Sigmoid colon (tissue), 7 donors: ENCODE results near the gene PACRG. TPM values are rescaled to one million over a fixed set of nuclear protein-coding genes. Genes with fewer than 3 reads are reported as not detected.

ENCODE experiments used
- DNase-seq: peaks from one replicate; pipeline ENCODE4 v3.0.0-alpha.2; 2019
- H3K27ac ChIP-seq, 4 donors: fragments of 200-600 bp; sonication (generic); one replicate each; pipeline ENCODE4 v1.5.1; 2016 to 2019; ENCODE audit warnings: mild to moderate bottlenecking in 1 of 4
- H3K27me3 ChIP-seq, 3 donors: fragments of 200-600 bp; sonication (generic); one replicate each; pipeline ENCODE4 v1.5.1; 2019; ENCODE audit warnings: mild to moderate bottlenecking in 1 of 3
- H3K36me3 ChIP-seq, 4 donors: fragments of 200-600 bp; sonication (generic); one replicate each; pipeline ENCODE4 v1.5.1; 2016 to 2019
- H3K4me1 ChIP-seq, 4 donors: fragments of 200-600 bp; sonication (generic); one replicate each; pipeline ENCODE4 v1.5.1; 2017 to 2019
- H3K4me3 ChIP-seq, 4 donors: fragments of 200-600 bp; sonication (generic); one replicate each; pipeline ENCODE4 v1.5.1; 2017 to 2019; ENCODE audit warnings: mild to moderate bottlenecking in 2 of 4, moderate library complexity in 1 of 4
- H3K9me3 ChIP-seq, 4 donors: fragments of 200-600 bp in 3 of 4; sonication (generic) in 3 of 4; one replicate each; pipeline versions ENCODE4 v1.5.1 to v1.6.1; 2013 to 2019
- EP300 ChIP-seq, 4 donors: sonication (generic); formaldehyde crosslinking; IDR thresholded peaks; one replicate each; pipeline ENCODE4 v1.6.1; 2017; ENCODE audit warnings: antibody characterized with exemption in 4 of 4
- POLR2A ChIP-seq, 2 donors: fragments of 450-650 bp; IDR thresholded peaks; one replicate each; pipeline ENCODE4 v1.6.1; 2016; ENCODE audit warnings: antibody characterized with exemption in 2 of 2, mild to moderate bottlenecking in 2 of 2, moderate library complexity in 2 of 2
- POLR2AphosphoS5 ChIP-seq, 4 donors: sonication (generic); formaldehyde crosslinking; IDR thresholded peaks; one replicate each; pipeline ENCODE4 v1.6.1; 2017; ENCODE audit warnings: antibody characterized with exemption in 4 of 4
- WGBS, 2 donors: extraction: QIAGEN DNeasy Blood & Tissue Kit; methylation state at CpG; one replicate each; pipeline ENCODE4 v1.1.7; 2013; 5-methylcytosine and 5-hydroxymethylcytosine counted together
- intact Hi-C: fragments of 100-400 bp; cut with DNase I; formaldehyde crosslinking; loops from one replicate; pipeline ENCODE4 v1.15.1; 2023
- polyA plus RNA-seq, 3 donors: library from polyadenylated mRNA; stranded (reverse); fragments of 200-250 nt; gene quantifications; one replicate each; pipeline ENCODE4 v1.2.3, GENCODE V29; 2013
- total RNA-seq, 4 donors: library from RNA; depleted of rRNA; stranded (reverse); fragments of >200 nt; gene quantifications; one replicate each; pipeline ENCODE4 v1.1.0, GENCODE V29; 2016
- TF ChIP-seq, protein P1 (sequence below), 4 experiments: fragments of 450-650 bp in 3 of 4; fragments of 200-600 bp in 1 of 4; IDR thresholded peaks; one replicate each; pipeline ENCODE4 v1.5.1; 2016 to 2019; ENCODE audit warnings: antibody characterized with exemption in 4 of 4, mild to moderate bottlenecking in 3 of 4, moderate library complexity in 2 of 4
- donor health status: healthy with polysubstance abuse.
- donor health status: Bipolar disorder and iron deficiency.
- donor health status: healthy.

Gene PACRG
- total and polyA plus RNA-seq, 7 donors, result 0.12 to 6.9 (median 0.95) TPM; not detected in 2

DNA sequence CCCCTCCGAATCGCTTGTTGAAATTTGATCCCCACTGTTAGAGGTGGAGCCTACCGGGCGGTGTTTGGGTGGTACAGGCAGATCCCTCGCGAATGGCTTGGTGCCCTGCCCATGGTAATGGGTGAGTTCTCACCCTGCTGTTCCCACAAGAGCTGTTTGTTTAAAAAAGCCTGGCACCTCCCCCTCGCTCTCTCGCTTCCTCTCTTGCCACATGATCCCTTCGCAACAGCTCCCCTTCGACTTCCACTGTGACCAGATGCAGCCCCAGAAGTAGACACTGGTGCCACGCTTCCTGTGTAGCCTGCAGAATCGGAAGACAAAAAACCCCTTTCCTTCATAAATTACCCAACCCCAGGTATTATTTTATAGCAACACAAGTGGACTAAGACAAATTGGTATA lies 394.6 kb downstream of the PACRG start:
- Histone ChIP-seq H3K27ac (no peak overlapping the region), H3K4me1 (no peaks in the 10 kb centered on the region), H3K27me3 (no peaks in the 10 kb centered on the region), H3K9me3 (no peaks in the 10 kb centered on the region), H3K4me3 (no peak overlapping the region), H3K36me3 (no peaks in the 10 kb centered on the region)
- intact Hi-C loops, result no loop called here
- 84 to 94% methylated on average over 12 of the region's 12 CpGs for WGBS, 2 donors
- TF ChIP-seq POLR2A (IDR thresholded peaks at IDR 0.05) (no peak), POLR2AphosphoS5 (IDR thresholded peaks at IDR 0.05) (no peak), EP300 (IDR thresholded peaks at IDR 0.05) (no peak)
- TF ChIP-seq, protein P1, sequence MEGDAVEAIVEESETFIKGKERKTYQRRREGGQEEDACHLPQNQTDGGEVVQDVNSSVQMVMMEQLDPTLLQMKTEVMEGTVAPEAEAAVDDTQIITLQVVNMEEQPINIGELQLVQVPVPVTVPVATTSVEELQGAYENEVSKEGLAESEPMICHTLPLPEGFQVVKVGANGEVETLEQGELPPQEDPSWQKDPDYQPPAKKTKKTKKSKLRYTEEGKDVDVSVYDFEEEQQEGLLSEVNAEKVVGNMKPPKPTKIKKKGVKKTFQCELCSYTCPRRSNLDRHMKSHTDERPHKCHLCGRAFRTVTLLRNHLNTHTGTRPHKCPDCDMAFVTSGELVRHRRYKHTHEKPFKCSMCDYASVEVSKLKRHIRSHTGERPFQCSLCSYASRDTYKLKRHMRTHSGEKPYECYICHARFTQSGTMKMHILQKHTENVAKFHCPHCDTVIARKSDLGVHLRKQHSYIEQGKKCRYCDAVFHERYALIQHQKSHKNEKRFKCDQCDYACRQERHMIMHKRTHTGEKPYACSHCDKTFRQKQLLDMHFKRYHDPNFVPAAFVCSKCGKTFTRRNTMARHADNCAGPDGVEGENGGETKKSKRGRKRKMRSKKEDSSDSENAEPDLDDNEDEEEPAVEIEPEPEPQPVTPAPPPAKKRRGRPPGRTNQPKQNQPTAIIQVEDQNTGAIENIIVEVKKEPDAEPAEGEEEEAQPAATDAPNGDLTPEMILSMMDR (IDR thresholded peaks at IDR 0.05), result no peak
- DNase-seq, result no peak

DNA sequence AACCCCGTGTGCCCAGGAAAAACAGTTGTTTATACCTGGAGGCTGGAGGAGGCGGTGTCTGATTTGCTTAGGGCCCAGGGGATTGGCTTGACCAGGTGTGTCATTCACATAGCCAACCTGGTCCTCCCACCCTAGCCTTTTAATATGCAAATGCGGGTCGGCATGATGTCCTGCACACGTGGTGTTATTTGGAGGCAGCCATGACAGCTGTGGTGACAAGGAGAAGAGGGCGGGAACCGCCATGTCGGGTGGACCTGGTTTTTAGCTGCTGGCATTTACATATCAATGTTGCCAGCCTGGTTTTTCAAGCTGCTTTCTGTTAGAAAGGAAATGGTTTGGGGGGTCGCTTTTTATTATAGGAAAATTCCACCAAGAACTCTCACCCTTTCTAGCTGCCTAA lies 395.3 kb downstream of the PACRG start:
- intact Hi-C loops, result no loop called here

DNA sequence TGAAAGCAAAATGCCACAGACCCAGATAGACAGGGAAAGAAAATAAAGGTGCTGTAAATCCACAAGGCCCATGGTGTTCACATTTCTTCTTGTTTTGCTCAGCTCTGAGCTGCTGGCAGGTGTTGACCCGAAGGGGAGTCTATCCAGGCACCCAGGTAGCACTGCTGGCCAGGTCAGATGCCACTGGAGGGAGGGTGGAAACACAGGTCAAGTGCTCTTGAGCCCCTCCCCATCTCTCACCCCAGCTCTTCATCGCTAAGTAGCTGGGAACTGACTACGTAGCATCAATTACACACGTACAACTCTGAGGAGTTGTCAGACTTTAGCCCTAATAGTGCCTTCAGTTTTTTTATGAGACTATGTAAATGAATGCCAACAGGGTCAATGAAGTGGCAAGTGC lies 399.0 kb downstream of the PACRG start:
- intact Hi-C loops, result no loop called here
- no peak for DNase-seq
- 73 to 82% methylated on average over 4 of the region's 4 CpGs for WGBS, 2 donors
- Histone ChIP-seq H3K27ac (no peak overlapping the region), H3K27me3 (no peaks in the 10 kb centered on the region), H3K4me3 (no peak overlapping the region), H3K36me3 (no peaks in the 10 kb centered on the region), H3K4me1 (no peaks in the 10 kb centered on the region), H3K9me3 (no peaks in the 10 kb centered on the region)
- TF ChIP-seq, protein P1 (IDR thresholded peaks at IDR 0.05), result no peak
- no peak for TF ChIP-seq POLR2A (IDR thresholded peaks at IDR 0.05)

More for the DNA sequence above, 395.3 kb downstream of the PACRG start:
- no peak for DNase-seq
- Histone ChIP-seq H3K36me3 (no peaks in the 10 kb centered on the region), H3K4me1 (no peaks in the 10 kb centered on the region), H3K4me3 (no peak overlapping the region), H3K9me3 (no peaks in the 10 kb centered on the region), H3K27ac (no peak overlapping the region), H3K27me3 (no peaks in the 10 kb centered on the region)
- TF ChIP-seq, protein P1 (IDR thresholded peaks at IDR 0.05), result no peak
- TF ChIP-seq EP300 (IDR thresholded peaks at IDR 0.05), result no peak
- 86 to 91% methylated on average over 9 of the region's 9 CpGs for whole genome bisulfite sequencing, 2 donors

DNA sequence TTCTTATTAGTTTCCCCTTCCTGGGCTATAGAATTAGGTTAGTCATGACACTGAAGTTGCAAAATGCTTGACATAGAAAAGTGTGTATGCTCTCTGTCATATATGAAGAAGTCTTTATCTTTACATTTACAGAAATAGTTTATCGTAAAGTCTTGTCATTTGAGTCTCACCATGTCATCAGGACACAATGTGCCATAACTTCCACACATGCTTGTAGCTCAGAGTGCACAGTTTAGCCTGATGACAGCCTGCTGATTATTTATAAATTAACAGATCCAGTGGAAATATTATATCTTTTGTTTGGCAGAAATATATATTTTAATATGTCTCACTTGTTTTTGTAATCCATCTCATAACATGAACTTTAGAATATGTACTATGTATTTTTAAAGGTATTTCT lies 399.8 kb downstream of the PACRG start:
- intact Hi-C loops, result no loop called here

DNA sequence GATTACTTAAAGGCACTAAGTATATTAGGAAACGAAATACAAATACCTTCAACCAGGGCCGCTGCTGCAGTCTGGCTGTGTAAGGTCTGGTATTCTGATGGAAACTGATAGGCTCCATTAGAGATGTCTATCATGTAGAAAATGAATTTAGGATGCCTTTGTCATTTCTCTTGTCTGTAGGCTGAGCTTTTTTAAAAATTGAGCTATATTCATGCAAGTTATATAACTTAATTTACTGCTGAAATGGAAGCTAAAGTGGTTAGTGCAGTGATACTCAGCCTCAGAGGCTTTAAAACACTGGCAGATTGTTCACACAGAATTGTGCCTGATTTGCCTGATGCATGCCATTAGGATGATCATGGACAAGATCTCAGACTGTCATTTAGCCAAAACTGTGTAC lies 400.6 kb downstream of the PACRG start:
- no peak for TF ChIP-seq POLR2AphosphoS5 (IDR thresholded peaks at IDR 0.05)
- TF ChIP-seq, protein P1 (IDR thresholded peaks at IDR 0.05), result no peak
- no peak for TF ChIP-seq EP300 (IDR thresholded peaks at IDR 0.05)
- TF ChIP-seq POLR2A (IDR thresholded peaks at IDR 0.05), result no peak
- Histone ChIP-seq H3K36me3 (no peaks in the 10 kb centered on the region), H3K4me3 (no peak overlapping the region), H3K4me1 (no peaks in the 10 kb centered on the region), H3K27ac (no peak overlapping the region), H3K27me3 (no peaks in the 10 kb centered on the region), H3K9me3 (no peaks in the 10 kb centered on the region)
- intact Hi-C loops, result no loop called here
- 89 to 92% methylated on average over 2 of the region's 2 CpGs for WGBS, 2 donors
- DNase-seq, result no peak

More for the DNA sequence above, 399.8 kb downstream of the PACRG start:
- DNase-seq, result no peak
- TF ChIP-seq EP300 (IDR thresholded peaks at IDR 0.05), result no peak
- TF ChIP-seq POLR2A (IDR thresholded peaks at IDR 0.05), result no peak
- TF ChIP-seq, protein P1 (IDR thresholded peaks at IDR 0.05), result no peak
- no peak for TF ChIP-seq POLR2AphosphoS5 (IDR thresholded peaks at IDR 0.05)
- WGBS, 2 donors, result 93 to 97% methylated on average over 1 of the region's 1 CpG
- H3K27me3 ChIP-seq, result no peaks in the 10 kb centered on the region
- H3K4me3 ChIP-seq, result no peak overlapping the region
- no peaks in the 10 kb centered on the region for H3K4me1 ChIP-seq
- no peak overlapping the region for H3K27ac ChIP-seq
- no peaks in the 10 kb centered on the region for H3K9me3 ChIP-seq
- H3K36me3 ChIP-seq, result no peaks in the 10 kb centered on the region
